ENCODE results near the gene DNASE1L1.

DNASE1L1 gene

DNA sequence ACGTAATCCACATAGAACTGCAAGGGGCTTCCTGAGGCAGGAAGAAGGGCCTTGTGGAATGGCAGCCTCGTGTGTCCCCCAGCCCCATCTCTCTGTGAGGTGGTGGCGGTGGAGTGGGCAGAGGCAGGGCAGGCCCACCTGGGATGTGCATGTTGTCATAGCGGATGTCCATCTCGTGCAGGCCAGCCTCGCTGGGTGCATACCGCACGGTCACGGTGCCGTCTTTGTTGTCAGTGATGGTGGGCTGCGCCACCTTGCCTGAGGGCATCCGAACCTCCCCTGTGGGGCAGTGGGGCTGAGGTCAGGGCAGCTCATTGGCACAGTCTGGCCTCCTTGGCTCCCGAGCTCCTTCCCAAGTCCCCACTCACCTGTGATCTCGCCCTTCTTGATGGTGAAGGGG is 55.0 kb downstream of the DNASE1L1 start:
- peaks cover 81% of the 10 kb centered on the region for H4K20me1 ChIP-seq (ENCODE audit: insufficient read depth, low read length)
- peaks cover 100% of the 10 kb centered on the region for H3K36me3 ChIP-seq (ENCODE audit: insufficient read depth, low read length)
- ATAC-seq (ENCODE audit: insufficient read depth, low read depth): no peak

DNA sequence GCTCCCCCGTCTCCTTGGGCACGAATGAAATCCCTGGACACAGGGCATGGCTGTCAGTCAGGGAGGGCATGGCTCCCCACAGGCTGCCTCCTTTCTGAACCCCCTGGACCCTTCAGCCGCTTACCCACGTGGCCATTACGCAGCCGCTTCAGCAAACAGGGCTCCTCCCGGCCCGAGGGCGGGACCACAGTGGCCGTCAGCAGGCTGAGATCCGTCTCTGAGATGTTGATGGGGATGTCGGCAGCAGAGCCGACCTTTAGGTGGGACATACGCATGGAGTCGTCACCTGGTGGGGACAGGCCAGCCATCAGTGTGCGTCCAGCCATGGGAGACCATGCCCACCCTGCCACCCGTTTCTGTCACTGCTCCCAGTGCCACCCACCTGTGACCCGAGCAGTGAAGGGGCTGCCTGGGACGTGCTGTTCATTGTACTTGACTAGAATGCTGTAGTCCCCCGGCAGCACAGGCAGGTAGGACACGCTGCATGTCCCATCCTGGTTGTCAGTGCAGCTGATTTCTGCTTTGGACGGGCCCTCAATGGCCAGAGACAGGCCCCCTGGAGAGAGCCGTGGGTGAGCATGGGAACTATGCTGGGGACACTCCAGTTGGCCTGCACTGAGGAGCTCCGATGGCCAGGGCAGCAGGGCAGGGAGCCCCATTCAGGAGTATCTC is 55.7 kb downstream of the DNASE1L1 start:
- no peak for DNase-seq
- H3K4me2 ChIP-seq (ENCODE audit: insufficient read depth, low read length): no peak overlapping the region
- peaks cover 78% of the 10 kb centered on the region for H4K20me1 ChIP-seq (ENCODE audit: insufficient read depth, low read length)
- no peak overlapping the region for H2AFZ ChIP-seq (ENCODE audit: low read depth, low read length)
- no peak for TF ChIP-seq EZH2 (IDR thresholded peaks at IDR 0.05; ENCODE audit: borderline replicate concordance, low read depth, low read length, severe bottlenecking)
- TF ChIP-seq, protein P1, sequence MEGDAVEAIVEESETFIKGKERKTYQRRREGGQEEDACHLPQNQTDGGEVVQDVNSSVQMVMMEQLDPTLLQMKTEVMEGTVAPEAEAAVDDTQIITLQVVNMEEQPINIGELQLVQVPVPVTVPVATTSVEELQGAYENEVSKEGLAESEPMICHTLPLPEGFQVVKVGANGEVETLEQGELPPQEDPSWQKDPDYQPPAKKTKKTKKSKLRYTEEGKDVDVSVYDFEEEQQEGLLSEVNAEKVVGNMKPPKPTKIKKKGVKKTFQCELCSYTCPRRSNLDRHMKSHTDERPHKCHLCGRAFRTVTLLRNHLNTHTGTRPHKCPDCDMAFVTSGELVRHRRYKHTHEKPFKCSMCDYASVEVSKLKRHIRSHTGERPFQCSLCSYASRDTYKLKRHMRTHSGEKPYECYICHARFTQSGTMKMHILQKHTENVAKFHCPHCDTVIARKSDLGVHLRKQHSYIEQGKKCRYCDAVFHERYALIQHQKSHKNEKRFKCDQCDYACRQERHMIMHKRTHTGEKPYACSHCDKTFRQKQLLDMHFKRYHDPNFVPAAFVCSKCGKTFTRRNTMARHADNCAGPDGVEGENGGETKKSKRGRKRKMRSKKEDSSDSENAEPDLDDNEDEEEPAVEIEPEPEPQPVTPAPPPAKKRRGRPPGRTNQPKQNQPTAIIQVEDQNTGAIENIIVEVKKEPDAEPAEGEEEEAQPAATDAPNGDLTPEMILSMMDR (IDR thresholded peaks at IDR 0.05; ENCODE audit: borderline replicate concordance, extremely low read depth, low read length, poor library complexity, severe bottlenecking): no peak
- H3K36me3 ChIP-seq (ENCODE audit: insufficient read depth, low read length): peaks cover 97% of the 10 kb centered on the region
- no peak overlapping the region for H3K27ac ChIP-seq (ENCODE audit: low read length)
- ATAC-seq (ENCODE audit: insufficient read depth, low read depth): no peak
- H3K4me3 ChIP-seq (ENCODE audit: low read depth in 1 of 2, low read length in 2 of 2): no peak overlapping the region
- no peak overlapping the region for H3K9ac ChIP-seq (ENCODE audit: low read depth, low read length)
- peaks cover 3% of the 10 kb centered on the region; the same call in 1 of the 2 replicates for H3K79me2 ChIP-seq (ENCODE audit: insufficient read depth, low read length)
- no peaks in the 10 kb centered on the region for H3K27me3 ChIP-seq (ENCODE audit: insufficient read depth, low read length, poor library complexity)
- no peaks in the 10 kb centered on the region for H3K9me3 ChIP-seq (ENCODE audit: insufficient read depth, low read length, severe bottlenecking)
- H3K4me1 ChIP-seq (ENCODE audit: insufficient read depth, low read length): no peaks in the 10 kb centered on the region

More for the DNA sequence above, 55.0 kb downstream of the DNASE1L1 start:
- no peak overlapping the region for H3K27ac ChIP-seq (ENCODE audit: low read length)
- no peaks in the 10 kb centered on the region for H3K9me3 ChIP-seq (ENCODE audit: insufficient read depth, low read length, severe bottlenecking)
- H3K4me3 ChIP-seq (ENCODE audit: low read depth in 1 of 2, low read length in 2 of 2): no peak overlapping the region
- H2AFZ ChIP-seq (ENCODE audit: low read depth, low read length): no peak overlapping the region
- TF ChIP-seq EZH2 (IDR thresholded peaks at IDR 0.05; ENCODE audit: borderline replicate concordance, low read depth, low read length, severe bottlenecking): no peak
- TF ChIP-seq, protein P1 (IDR thresholded peaks at IDR 0.05; ENCODE audit: borderline replicate concordance, extremely low read depth, low read length, poor library complexity, severe bottlenecking): no peak
- DNase-seq: no peak
- H3K27me3 ChIP-seq (ENCODE audit: insufficient read depth, low read length, poor library complexity): no peaks in the 10 kb centered on the region
- no peaks in the 10 kb centered on the region for H3K4me1 ChIP-seq (ENCODE audit: insufficient read depth, low read length)
- peaks cover 8% of the 10 kb centered on the region for H3K79me2 ChIP-seq (ENCODE audit: insufficient read depth, low read length)
- no peak overlapping the region for H3K4me2 ChIP-seq (ENCODE audit: insufficient read depth, low read length)
- H3K9ac ChIP-seq (ENCODE audit: low read depth, low read length): no peak overlapping the region

DNA sequence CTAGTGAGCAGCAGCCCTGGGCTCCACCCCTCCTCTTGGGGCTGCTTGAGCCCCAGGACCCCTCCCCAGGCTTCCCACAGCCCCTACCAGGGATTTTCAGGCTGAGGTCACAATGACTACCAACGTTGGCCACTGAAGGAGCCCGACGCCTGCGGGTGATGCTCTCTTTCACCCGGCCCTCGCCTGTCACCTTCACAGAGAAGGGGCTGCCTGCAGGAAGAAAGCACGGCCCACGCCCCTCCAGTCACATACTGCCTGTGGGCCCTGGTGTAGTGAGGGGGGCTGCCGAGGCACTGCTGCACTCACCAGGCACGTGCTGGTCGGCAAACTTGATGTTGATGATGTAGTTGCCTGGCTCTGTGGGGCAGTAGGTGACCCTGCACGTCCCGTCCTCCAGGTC is 56.6 kb downstream of the DNASE1L1 start:
- no peaks in the 10 kb centered on the region for H3K9me3 ChIP-seq (ENCODE audit: insufficient read depth, low read length, severe bottlenecking)

More for the DNA sequence above, 56.6 kb downstream of the DNASE1L1 start:
- H3K4me2 ChIP-seq (ENCODE audit: insufficient read depth, low read length): no peak overlapping the region
- H3K36me3 ChIP-seq (ENCODE audit: insufficient read depth, low read length): peaks cover 88% of the 10 kb centered on the region
- peaks cover 71% of the 10 kb centered on the region for H4K20me1 ChIP-seq (ENCODE audit: insufficient read depth, low read length)
- H3K9ac ChIP-seq (ENCODE audit: low read depth, low read length): no peak overlapping the region
- H3K27me3 ChIP-seq (ENCODE audit: insufficient read depth, low read length, poor library complexity): no peaks in the 10 kb centered on the region
- no peaks in the 10 kb centered on the region; the same call in 1 of the 2 replicates for H3K79me2 ChIP-seq (ENCODE audit: insufficient read depth, low read length)
- no peaks in the 10 kb centered on the region for H3K4me1 ChIP-seq (ENCODE audit: insufficient read depth, low read length)
- H3K4me3 ChIP-seq (ENCODE audit: low read depth in 1 of 2, low read length in 2 of 2): no peak overlapping the region
- ATAC-seq (ENCODE audit: insufficient read depth, low read depth) (no peak), DNase-seq (no peak)
- TF ChIP-seq, protein P1 (IDR thresholded peaks at IDR 0.05; ENCODE audit: borderline replicate concordance, extremely low read depth, low read length, poor library complexity, severe bottlenecking): no peak
- no peak for TF ChIP-seq EZH2 (IDR thresholded peaks at IDR 0.05; ENCODE audit: borderline replicate concordance, low read depth, low read length, severe bottlenecking)
- H2AFZ ChIP-seq (ENCODE audit: low read depth, low read length): no peak overlapping the region
- no peak overlapping the region for H3K27ac ChIP-seq (ENCODE audit: low read length)

All from DND-41 (cell line).